T-helper 9 cell (primary cell): ENCODE measurements around the gene FXYD7.
"Not testable (repeated sequence)": the region's sequence is repeated elsewhere in the genome, so short reads cannot be mapped to it uniquely, and the experiment has no call there.

Experiments used
- DNase-seq: peaks from one replicate; pipeline ENCODE4 v3.0.0-alpha.2; 2020

The FXYD7 gene

DNA sequence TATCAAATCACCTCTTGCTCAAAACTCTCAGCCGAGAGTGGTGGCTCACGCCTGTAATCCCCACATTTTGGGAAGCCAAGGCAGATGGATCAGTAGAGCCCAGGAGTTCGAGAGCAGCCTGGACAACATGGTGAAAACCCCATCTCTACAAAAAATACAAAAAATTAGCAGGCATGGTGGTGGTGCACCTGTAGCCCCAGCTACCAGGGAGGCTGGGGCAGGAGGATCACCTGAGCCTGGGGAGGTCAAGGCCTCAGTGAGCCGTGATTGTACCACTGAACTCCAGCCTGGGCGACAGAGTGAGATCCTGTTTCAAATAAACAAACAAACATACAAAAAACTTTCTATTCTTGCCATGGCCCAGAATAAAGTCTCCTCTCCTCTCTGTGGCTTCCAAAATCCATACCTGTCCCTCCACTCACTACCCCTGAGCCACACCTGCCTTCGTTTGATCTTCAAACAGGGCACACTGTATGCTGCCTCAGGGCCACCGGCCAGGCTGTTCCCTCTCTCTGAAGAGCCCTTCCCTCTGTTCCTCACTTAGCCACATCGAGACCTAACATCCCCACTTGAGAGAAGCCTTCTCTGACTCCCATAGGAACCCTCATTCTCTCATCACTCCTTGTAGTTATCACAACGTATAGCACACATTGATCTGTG lies 14.5 kb upstream of the FXYD7 start:
- no peak for DNase-seq

DNA sequence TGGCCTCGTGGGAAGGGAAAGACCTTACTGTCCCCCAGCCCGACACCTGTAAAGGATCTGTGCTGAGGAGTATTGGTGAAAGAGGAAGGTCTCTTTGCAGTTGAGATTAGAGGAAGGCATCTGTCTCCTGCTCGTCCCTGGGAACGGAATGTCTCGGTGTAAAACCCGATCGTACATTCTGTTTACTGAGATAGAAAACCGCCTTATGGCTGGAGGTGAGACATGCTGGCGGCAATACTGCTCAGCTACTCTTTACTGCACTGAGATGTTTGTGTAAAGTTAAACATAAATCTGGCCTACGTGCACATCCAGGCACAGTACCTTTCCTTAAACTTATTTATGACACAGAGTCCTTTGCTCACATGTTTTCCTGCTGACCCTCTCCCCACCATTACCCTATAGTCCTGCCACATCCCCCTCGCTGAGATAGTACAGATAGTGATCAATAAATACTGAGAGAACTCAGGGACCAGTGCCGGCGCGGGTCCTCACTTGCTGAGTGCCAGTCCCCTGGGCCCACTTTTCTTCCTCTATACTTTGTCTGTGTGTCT lies 13.3 kb upstream of the FXYD7 start:
- not testable (repeated sequence) for DNase-seq

DNA sequence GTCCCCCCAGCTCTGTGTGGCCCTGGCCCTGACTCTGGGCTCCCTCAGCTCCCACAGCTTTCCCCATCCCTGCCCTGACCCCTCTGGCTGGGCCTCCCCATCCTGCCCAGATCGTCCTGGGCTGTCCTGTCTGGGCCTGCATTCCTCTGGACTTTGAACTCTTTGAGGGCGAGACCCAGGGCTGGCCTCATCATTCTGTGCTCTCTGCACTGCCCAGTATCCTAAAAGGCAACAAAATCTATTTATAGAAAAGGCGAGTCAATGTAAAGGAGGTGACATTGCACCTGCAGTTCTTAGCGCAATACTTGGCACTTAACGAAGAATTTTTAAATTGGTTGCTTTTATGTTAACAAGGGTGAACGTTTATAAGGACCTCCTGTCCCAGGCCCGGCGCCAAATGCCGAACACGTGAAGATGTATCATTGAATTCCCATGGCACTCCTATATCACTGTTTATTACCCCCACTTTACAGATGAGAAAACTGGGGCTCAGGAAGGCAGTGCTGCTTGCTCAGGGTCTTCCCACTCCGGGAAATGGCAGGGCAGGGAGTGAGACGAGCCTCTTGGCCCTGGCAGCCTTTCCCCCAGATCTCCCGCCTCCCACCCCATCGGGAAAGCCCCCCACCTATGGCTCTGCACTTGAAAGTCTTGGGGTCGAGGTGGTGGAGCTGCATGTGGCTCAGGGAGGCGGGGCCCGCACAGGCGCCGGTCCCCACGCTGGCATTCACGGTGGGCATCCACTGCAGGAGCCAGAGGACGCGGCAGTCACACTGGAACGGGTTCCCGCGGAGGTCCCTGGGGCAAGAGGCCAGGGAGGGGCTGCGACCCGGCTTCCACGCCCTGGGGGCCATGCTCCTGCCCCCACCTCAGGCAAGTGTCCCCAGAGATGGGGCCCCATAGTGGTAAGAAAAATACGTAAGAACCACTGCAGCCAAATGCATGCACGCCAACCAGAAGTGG lies 12.0 kb upstream of the FXYD7 start:
- DNase-seq = no peak

DNA sequence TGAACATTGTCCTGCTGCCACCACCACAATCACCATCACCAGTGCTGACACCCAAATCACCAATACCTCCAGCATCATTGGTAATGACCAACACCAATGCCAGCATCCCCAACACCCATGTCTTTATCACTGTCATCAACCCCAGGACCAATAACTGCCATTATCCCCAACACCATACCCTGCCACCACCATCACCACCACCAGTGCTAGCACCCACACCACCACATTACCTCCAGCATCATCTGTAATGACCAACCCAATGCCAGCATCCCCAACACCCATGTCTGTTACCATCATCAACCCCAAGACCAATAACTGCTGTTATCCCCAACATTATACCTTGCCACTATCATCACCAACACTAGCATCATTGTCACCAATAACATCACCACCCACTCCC lies 10.8 kb upstream of the FXYD7 start:
- DNase-seq = no peak

DNA sequence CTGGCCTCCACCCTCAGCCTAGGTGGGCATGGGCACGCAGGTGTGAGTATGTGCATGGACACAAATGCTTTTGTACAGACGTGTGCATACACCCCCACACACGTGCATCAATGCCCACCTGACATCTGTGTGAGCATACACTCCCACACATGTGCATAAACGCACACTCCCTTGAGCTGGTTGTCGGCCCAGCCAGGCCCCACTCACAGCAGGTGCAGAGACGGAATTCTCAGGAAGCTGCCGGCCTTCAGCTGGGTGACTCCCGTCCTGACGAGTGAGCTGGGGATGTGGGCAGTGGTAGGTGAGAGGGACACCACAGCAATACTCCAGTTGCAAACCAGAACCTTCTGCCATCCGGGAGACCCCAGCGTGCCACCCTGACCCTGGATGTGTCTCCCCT lies 9.2 kb upstream of the FXYD7 start:
- DNase-seq = no peak

DNA sequence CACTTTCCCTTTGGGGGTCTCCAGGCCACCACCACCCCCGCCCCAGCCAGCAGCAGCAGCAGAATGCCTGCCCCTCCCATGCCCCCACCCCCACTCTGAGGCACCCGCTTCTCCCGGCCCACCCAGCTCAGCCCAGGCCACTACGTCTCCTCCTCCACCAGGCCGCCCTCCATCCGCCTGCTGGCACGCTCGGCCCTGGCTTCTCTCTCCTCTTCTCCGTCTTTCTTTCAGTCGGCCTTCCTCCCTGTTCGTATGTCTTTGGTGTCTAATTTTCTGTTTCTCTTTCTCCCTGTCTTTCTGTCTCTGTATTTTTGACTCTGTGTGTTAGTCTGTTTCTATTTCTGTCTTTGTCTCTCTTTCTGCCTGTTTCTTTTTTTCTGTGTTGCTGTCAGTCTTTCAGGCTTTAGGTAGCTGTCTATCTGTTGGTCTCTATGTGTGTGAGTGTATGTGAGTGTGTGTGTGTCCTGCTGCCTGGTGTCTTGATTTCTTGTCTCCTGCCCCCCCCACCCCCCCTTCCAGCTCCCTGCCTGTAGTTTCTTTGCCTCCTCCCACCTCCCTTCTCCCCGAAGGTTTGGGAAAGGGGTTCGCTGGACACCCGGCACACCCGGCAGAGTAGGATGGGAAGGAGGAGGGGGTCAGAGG lies 8.3 kb upstream of the FXYD7 start, which contains the start of gene LGI4:
Gene LGI4, minus strand, starts transcription at position 459 of the 642 bp plus-strand sequence. Its CDS starts 379 bp downstream, at position 80.
- DNase-seq = no peak

DNA sequence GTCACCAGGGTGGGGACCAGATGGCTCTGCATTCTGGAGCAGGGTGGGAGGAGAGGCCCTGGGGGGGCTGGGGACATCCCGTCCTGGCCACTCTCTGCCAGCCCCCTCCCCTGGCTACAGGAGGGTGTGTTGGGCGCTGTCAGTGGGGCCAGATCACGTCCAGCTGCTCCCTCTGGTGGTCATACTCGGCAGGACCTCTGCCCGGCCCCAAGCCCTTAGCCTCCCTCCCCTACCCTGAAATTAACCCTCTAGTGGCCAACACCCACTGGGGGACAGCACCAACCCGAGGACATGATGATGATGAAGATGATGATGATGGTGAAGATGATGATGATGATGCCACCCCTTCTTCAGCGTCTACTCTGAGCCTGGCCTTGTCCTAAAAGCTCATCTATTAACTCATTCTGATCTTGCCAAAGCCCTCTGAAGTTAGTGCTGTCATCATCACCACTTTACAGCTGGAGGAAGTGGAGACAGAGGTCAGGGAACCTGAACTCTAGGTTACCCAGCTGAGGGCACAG lies 7.6 kb upstream of the FXYD7 start:
- peak; percentile 54 for DNase-seq

DNA sequence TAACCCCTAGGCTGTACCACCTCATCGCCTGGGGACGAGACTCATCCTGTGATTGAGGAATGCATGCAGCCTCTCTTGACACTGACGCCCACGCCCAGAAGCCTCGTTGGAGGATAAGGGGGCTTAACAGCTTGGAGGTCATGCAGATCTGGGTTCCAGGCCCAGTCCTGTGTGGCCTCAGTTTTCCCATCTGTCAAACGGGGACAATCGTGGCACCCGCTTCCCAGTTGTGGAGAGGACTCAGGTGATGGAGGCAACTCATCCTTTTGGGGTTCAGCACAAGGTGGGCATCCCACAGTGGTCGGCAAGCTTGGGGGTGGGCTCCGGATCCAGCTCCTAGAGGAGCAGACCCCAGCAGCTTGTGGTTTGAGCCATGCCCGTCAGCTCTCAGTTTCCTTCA lies 6.8 kb upstream of the FXYD7 start:
- DNase-seq = no peak

DNA sequence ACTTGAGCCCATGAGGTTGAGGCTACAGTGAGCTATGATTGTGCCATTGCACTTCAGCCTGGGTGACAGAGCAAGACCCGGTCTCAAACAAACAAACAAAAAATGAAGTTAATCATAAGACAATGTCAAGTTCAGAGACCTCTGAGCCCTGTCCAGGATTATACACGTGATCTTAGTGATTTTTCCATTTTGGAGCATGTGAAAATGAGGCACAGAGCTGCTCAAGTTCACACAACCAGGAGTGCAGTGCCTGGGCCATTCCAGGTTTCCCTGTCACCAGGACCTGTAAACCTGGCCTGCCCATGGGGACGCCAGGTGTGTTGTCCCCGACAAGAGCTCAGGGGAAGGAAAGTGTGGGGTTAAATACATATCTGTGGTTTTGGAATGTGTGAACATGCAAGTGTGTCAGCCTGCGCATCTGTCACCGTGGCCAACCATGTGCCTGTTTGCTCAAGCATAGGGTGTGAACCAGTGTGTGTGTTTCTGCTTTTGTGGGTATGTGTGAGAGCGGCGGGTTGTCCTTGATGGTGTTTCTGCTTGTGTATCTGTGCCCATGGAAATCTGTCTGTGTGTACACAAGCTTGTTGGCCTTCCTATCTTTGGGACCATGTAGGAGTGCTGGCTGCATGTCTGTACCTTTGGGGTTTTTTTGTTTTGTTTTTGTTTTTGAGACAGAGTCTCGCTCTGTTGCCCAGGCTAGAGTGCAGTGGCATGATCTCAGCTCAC lies 5.9 kb upstream of the FXYD7 start:
- no peak for DNase-seq

DNA sequence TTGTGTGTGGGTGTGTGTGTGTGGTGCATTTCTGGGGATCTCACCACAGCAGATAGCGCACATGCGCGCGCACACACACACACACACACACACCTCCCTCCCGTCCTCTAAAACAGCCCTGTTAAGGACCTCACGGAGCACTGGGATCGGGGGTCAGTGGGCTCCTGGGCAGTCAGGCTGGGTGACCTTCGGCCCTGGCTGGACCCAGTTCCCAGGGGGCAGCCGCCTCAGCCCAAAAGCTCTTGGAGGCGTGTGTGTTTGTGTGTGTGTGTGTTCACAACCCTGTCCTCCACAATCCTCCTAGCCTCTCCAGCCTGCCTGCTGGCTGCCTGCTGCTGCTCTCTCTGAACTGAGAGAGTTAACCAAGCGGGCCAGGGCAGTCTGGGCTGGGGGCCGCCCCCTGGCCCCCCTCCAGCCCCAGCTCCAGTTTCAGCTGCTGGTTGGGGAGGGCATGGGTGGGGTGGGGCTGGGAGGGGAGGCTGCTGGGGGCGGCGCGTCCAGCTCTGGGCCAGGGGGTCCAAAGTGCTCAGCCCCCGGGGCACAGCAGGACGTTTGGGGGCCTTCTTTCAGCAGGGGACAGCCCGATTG lies 4.7 kb upstream of the FXYD7 start, which contains the start of gene FXYD1:
Gene FXYD1, plus strand, starts transcription at position 520 of the 588 bp plus-strand sequence. CDS start 1,256 bp downstream, outside the sequence.
- DNase-seq = no peak

DNA sequence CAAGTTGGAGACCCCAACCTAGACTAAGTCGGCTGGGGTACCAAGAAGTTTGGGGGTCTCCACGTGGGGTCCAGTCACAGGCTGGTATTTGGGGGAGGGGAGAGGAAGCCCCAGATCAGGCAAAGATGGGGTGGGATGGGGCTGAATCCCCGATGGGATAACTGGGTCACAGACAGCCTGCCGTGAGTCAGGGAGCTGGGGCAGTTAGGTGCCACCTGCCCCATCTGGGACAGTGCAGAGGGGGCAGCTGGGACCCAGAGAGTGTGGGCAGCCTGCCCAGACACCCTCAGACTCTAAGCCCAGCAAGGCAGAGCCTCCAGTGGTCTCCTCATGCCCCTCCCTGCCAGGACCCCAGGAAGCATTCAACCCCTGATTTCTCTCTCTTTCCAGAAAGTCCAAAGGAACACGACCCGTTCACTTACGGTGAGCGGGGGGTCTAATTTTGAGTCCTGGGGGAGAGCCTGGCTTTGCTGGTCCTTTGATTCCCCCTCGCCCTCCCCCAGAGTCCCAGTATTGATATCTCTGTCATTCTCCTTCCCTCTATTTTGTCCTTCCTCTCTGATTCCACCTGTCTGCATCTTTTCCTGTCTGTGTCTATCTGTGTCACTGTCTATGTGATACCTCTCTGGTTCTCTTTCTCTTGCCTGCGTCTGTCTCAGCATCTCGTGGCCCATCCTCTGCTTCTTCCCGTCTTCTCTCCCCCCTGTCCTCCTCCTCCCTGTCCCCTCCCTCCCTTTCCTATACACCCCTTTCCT lies 2.7 kb upstream of the FXYD7 start:
- no peak for DNase-seq

DNA sequence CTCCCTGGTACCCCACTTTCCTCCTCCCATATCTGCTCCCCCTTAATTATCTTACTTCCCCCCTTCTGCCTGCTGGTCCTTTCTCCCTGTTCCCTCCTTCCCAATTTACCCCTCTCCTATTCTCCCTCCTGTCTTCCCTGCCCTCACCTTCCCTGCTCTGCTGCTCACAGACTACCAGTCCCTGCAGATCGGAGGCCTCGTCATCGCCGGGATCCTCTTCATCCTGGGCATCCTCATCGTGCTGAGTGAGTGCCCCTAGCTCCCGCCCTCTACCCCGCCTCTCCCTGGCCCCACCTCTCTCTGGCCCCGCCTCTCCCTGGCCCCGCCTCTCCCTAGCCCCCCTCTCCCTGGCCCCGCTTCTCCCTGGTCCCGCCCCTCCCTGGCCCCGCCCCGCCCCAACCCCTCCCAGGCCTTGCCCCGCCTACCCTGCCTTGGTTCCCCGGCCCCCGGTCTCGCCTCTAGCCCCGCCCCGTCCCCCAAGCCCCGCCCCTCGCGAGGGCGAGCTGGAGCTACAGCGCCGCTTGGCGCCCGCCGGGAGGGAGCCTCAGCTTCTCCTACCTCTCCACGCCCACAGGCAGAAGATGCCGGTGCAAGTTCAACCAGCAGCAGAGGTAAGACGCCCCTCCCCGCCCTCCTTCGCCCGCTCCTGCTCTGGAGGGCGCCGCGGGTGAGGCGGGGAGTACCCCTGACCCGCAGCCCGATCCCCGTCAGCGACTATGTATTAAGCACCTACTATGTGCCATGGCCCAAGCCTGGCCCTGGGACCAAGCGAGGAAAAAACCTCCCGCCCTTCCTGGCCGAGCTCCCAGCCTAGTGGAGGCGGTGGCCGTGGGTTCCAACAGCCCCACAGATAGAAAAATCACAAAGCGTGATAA lies 1.9 kb upstream of the FXYD7 start:
- DNase-seq = peak; percentile 98

DNA sequence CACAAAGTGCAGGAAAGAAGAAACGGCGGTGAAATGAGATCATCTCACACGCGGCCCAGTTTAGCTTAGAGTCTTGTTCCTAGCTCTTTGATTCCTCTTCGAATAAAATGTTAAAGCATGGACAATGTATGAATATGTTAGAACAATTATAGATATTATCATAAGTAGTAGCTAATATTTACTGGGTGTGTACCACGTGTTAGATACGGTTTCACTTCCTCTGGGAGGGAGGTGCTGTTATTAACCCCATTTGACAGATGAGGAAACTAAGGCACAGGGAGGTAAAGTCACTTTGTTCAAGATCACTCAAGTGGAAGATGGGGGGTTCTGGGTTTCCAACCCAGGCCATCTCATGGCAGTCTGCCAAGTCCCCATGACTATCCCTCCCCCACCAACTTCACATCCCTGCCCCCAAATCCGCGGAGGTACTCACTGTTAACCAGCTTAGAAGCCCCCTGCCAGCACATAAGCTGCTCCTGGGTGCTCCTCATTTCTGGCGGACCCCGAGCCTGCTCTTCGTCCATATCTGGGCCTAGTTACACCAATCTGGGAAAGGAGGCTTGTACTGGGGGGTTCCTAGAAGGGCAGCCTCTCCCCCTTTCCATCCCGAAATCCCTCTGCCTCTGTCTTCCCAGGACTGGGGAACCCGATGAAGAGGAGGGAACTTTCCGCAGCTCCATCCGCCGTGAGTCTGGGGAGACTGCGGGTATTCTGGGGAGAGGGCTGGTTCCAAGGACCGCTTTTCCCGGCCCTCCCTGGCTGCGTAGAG lies 1.0 kb upstream of the FXYD7 start:
- no peak for DNase-seq

DNA sequence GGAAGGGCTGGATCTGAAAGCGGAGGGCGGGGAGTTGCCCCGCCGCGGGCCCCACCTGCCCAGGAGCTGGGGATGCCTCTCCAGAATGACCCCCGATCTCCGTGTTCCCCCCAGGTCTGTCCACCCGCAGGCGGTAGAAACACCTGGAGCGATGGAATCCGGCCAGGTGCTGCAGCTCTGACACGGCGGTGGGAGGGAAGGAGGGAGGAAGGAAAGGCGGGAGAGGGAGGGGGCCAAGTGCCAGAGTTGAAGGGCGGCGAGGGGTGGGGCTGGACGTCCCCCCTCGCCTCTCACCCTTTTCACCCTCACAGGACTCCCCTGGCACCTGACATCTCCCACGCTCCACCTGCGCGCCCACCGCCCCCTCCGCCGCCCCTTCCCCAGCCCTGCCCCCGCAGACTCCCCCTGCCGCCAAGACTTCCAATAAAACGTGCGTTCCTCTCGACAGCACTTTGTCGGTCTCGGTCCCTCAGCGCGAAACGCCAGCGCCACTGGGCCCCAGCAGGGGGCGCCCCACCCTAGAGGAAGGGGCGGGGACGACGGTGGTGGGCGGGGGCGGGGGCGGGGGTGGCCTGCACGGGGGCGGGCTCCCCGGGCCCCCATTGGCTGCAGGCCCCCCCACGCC lies 337 bp upstream of the FXYD7 start:
- peak; percentile 74 for DNase-seq

DNA sequence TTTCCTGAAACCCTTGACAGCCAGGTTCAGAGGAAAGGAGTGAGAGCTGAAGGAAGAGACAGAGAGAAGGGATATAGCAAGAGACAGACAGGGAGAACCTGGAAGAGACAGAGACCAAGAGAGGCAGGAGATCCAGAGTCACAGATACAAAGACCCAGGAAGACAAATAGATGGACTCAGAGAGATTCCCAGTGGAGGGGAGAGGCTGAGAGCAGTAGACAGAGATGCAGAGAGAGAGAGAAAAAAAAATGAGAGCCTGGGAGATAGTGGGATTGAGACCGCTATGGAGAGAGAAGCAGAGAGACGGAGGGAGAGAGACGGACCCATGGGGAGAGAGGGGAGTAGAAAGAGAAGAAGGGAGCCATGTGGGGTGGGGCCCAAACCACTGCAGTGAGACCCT lies 763 bp downstream of the FXYD7 start:
- DNase-seq = no peak

DNA sequence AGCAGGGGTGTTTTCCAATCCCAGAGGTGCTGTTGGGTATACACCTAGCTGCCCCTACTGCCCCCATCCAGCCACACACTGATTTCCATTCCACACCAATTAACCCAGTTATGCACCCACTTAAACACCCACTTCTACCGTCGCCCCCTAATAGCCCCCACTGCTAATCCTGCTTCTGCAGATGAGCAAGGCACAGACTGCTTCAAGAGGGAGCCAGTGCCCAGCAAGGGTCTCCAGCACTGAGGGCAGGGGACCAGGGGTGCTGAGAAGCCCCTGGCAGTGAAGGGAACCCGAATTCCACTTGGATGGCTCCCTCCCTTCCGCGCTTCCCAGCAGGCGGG lies 1.2 kb downstream of the FXYD7 start:
- DNase-seq = no peak

DNA sequence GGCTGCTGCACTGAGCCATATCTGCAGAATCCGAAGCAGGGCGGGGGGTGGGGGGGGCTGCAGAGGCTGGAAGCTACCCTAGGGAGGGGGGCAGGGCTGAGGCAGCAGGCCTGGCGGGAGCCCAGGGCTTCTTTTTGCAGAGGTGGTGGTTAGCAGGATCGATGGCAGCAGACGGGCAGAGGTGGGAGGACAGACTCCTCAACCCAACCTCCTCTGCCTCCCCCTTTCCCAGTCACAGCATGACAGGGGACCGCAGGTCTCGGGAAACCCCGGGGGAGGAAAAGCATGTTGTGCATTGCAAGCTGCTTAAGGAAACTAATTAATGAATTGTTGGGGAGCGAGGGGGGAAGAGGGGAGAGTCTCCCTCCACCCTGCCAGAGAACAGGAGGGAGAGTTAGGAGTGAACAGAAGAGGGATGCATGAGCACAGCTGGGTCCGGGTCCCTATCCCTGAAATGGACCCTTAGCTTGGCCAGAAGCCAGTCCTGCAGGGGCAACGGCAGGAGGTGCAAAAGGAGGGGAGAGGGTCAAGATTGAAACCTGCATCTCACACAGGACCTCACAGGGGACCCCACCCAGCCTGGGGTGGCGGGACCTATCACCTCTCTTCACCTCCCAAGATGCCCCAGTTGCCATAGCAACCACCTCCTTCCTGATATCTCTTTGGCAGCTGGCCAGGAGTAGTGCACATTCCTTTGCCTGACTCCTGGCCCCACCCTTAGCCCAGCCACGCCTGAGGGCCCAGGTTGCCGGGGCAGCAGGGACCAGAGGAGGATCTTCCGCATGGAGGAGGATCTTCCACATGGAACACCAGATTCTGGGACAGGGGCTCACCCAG lies 1.8 kb downstream of the FXYD7 start:
- no peak for DNase-seq
